HUES6 (cell line): ENCODE measurements around the gene SINHCAF.

Experiments used
- H3K27ac ChIP-seq: 2 replicates; pipeline ENCODE4 v1.7.0; 2013; ENCODE audit warnings: low read depth, mild to moderate bottlenecking, low read length, inconsistent platforms
- H3K27me3 ChIP-seq: 2 replicates; pipeline ENCODE4 v1.6.1; 2013; ENCODE audit warnings: low read length; ENCODE audit not compliant: control insufficient read depth, insufficient read depth
- H3K36me3 ChIP-seq: 2 replicates; pipeline ENCODE4 v1.6.1; 2013; ENCODE audit warnings: low read length; ENCODE audit not compliant: control insufficient read depth, insufficient read depth
- H3K4me1 ChIP-seq: 2 replicates; pipeline ENCODE4 v1.6.1; 2013; ENCODE audit warnings: low read length; ENCODE audit not compliant: control insufficient read depth, insufficient read depth
- H3K4me3 ChIP-seq: 2 replicates; pipeline ENCODE4 v1.5.1; 2013; ENCODE audit warnings: low read depth, low read length
- H3K9ac ChIP-seq: one replicate; pipeline ENCODE4 v1.6.1; 2013; ENCODE audit warnings: mild to moderate bottlenecking, low read length
- H3K9me3 ChIP-seq: 2 replicates; pipeline ENCODE4 v1.6.1; 2013; ENCODE audit warnings: low read depth, low read length; ENCODE audit not compliant: control insufficient read depth, insufficient read depth

SINHCAF gene

GRCh38 chr12:31303466-31303865, 22.5 kb downstream of the SINHCAF start:
- Histone ChIP-seq H3K27me3 (no peaks in the 10 kb centered on the region), H3K4me1 (peaks cover 13% of the 10 kb centered on the region), H3K27ac (no peak overlapping the region), H3K4me3 (no peak overlapping the region), H3K9me3 (no peaks in the 10 kb centered on the region), H3K36me3 (peaks cover 86% of the 10 kb centered on the region), H3K9ac (no peak overlapping the region)

GRCh38 chr12:31301311-31301710, 24.6 kb downstream of the SINHCAF start:
- Histone ChIP-seq H3K36me3 (peaks cover 90% of the 10 kb centered on the region), H3K4me1 (peaks cover 5% of the 10 kb centered on the region), H3K27me3 (no peaks in the 10 kb centered on the region), H3K9me3 (no peaks in the 10 kb centered on the region), H3K4me3 (no peak overlapping the region), H3K27ac (no peak overlapping the region), H3K9ac (no peak overlapping the region)

- H3K27ac ChIP-seq, result no peak overlapping the region
- H3K4me1 ChIP-seq, result peaks cover 4% of the 10 kb centered on the region
- H3K9me3 ChIP-seq, result no peaks in the 10 kb centered on the region
- peaks cover 93% of the 10 kb centered on the region for H3K36me3 ChIP-seq
- no peak overlapping the region for H3K4me3 ChIP-seq
- H3K27me3 ChIP-seq, result no peaks in the 10 kb centered on the region
- H3K9ac ChIP-seq, result no peak overlapping the region
Observed at GRCh38 chr12:31300783-31301182, 25.2 kb downstream of the SINHCAF start.

- Histone ChIP-seq H3K27me3 (no peaks in the 10 kb centered on the region), H3K36me3 (peaks cover 96% of the 10 kb centered on the region), H3K4me1 (peaks cover 4% of the 10 kb centered on the region), H3K9ac (no peak overlapping the region), H3K9me3 (no peaks in the 10 kb centered on the region), H3K4me3 (no peak overlapping the region), H3K27ac (no peak overlapping the region)
Observed at GRCh38 chr12:31300341-31300740, 25.6 kb downstream of the SINHCAF start.

GRCh38 chr12:31298922-31299321, 27.0 kb downstream of the SINHCAF start:
- Histone ChIP-seq H3K9ac (no peak overlapping the region), H3K27ac (no peak overlapping the region)

GRCh38 chr12:31298515-31298910, 27.4 kb downstream of the SINHCAF start:
- Histone ChIP-seq H3K36me3 (peaks cover 96% of the 10 kb centered on the region), H3K9me3 (no peaks in the 10 kb centered on the region), H3K27me3 (no peaks in the 10 kb centered on the region), H3K27ac (no peak overlapping the region), H3K4me1 (peaks cover 4% of the 10 kb centered on the region), H3K4me3 (no peak overlapping the region), H3K9ac (no peak overlapping the region)

More at GRCh38 chr12:31298922-31299321, 27.0 kb downstream of the SINHCAF start:
- H3K4me3 ChIP-seq, result no peak overlapping the region
- H3K4me1 ChIP-seq, result peaks cover 4% of the 10 kb centered on the region
- H3K36me3 ChIP-seq, result peaks cover 96% of the 10 kb centered on the region
- no peaks in the 10 kb centered on the region for H3K27me3 ChIP-seq
- no peaks in the 10 kb centered on the region for H3K9me3 ChIP-seq

- Histone ChIP-seq H3K9me3 (no peaks in the 10 kb centered on the region), H3K36me3 (peaks cover 96% of the 10 kb centered on the region), H3K4me1 (peaks cover 4% of the 10 kb centered on the region), H3K9ac (no peak overlapping the region), H3K4me3 (no peak overlapping the region), H3K27me3 (no peaks in the 10 kb centered on the region), H3K27ac (no peak overlapping the region)
Observed at GRCh38 chr12:31297572-31298514, 28.1 kb downstream of the SINHCAF start.

- H3K4me3 ChIP-seq, result no peak overlapping the region
- no peak overlapping the region for H3K9ac ChIP-seq
- no peaks in the 10 kb centered on the region for H3K27me3 ChIP-seq
- no peaks in the 10 kb centered on the region for H3K9me3 ChIP-seq
- peaks cover 99% of the 10 kb centered on the region for H3K36me3 ChIP-seq
- H3K4me1 ChIP-seq, result peaks cover 11% of the 10 kb centered on the region
- H3K27ac ChIP-seq, result no peak overlapping the region
Observed at GRCh38 chr12:31289441-31289840, 36.5 kb downstream of the SINHCAF start.

GRCh38 chr12:31288381-31288780, 37.6 kb downstream of the SINHCAF start:
- H3K36me3 ChIP-seq, result peaks cover 99% of the 10 kb centered on the region
- no peaks in the 10 kb centered on the region for H3K27me3 ChIP-seq
- H3K27ac ChIP-seq, result peak overlapping the region; percentile 56; the same call in 1 of the 2 replicates
- H3K4me1 ChIP-seq, result peaks cover 11% of the 10 kb centered on the region
- no peaks in the 10 kb centered on the region for H3K9me3 ChIP-seq
- H3K4me3 ChIP-seq, result no peak overlapping the region
- no peak overlapping the region for H3K9ac ChIP-seq

- Histone ChIP-seq H3K36me3 (peaks cover 65% of the 10 kb centered on the region), H3K4me1 (no peaks in the 10 kb centered on the region; the same call in 1 of the 2 replicates), H3K4me3 (no peak overlapping the region), H3K27ac (peak overlapping the region; percentile 34; the same call in 1 of the 2 replicates), H3K27me3 (no peaks in the 10 kb centered on the region), H3K9ac (no peak overlapping the region), H3K9me3 (no peaks in the 10 kb centered on the region)
Observed at GRCh38 chr12:31280183-31280582, 45.8 kb downstream of the SINHCAF start.

- no peak overlapping the region for H3K9ac ChIP-seq
- H3K4me1 ChIP-seq, result no peaks in the 10 kb centered on the region; the same call in 1 of the 2 replicates
- no peak overlapping the region for H3K4me3 ChIP-seq
- H3K9me3 ChIP-seq, result no peaks in the 10 kb centered on the region
- peaks cover 65% of the 10 kb centered on the region for H3K36me3 ChIP-seq
- no peak overlapping the region for H3K27ac ChIP-seq
- H3K27me3 ChIP-seq, result no peaks in the 10 kb centered on the region
Observed at GRCh38 chr12:31279390-31279924, 46.5 kb downstream of the SINHCAF start.
